Esophagus muscularis mucosa (tissue), 4 donors: Measurements from ENCODE around the gene APBA3.

Source experiments
- CTCF ChIP-seq, 3 experiments: fragments of 200-600 bp in 2 of 3; fragments of 450-650 bp in 1 of 3; sonication (generic) in 2 of 3; IDR thresholded peaks; one replicate each; pipeline ENCODE4 v1.5.1; 2017 to 2019; ENCODE audit warnings: antibody characterized with exemption in 3 of 3, mild to moderate bottlenecking in 2 of 3, moderate library complexity in 1 of 3
- EP300 ChIP-seq: sonication (generic); formaldehyde crosslinking; IDR thresholded peaks from one replicate; pipeline ENCODE4 v1.6.1; 2017; ENCODE audit warnings: antibody characterized with exemption
- POLR2A ChIP-seq: fragments of 450-650 bp; IDR thresholded peaks from one replicate; pipeline ENCODE4 v1.6.1; 2017; ENCODE audit warnings: antibody characterized with exemption, moderate library complexity, mild to moderate bottlenecking, low read depth

DNA sequence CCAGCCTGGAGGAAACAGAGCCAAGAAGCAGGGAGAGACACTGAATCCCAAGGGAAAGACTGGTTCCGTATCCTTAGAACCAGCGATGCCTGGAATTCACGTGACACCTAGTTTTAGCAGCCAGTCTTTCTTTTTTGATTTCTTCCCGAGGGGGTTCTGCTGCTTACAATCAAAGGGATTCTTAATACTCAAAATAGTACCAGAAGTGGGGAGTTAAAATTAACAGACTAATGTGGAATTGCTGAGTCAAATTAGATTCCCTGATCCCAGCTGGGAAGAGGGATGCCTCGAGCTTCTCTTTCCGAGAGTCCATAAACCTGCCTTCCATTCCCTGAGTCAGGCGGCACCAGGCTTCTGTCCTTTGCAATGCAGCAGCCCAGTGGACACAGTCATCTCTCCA, 29.4 kb upstream of the APBA3 start:
- TF ChIP-seq CTCF (IDR thresholded peaks at IDR 0.05) (no peak), EP300 (no peak), POLR2A (no peak)
